Aorta (tissue), 5 donors: ENCODE results near the gene NUP210. TPM values are rescaled to one million over a fixed set of nuclear protein-coding genes. Genes with fewer than 3 reads are reported as not detected.
"Not testable (repeated sequence)": the region's sequence is repeated elsewhere in the genome, so short reads cannot be mapped to it uniquely, and the experiment has no call there.

Experiments used
- ATAC-seq: fragments of 200-7000 bp; cut with Tn5 transposase; one replicate; pipeline ENCODE4 v1.9.1; 2022; ENCODE audit warnings: moderate library complexity; ENCODE audit not compliant: low FRiP score
- DNase-seq, 2 donors: peaks; one replicate each; pipeline ENCODE4 v3.0.0-alpha.2; 2020
- H3K27ac ChIP-seq, 2 donors: one replicate each; pipeline ENCODE4 v1.5.1; 2013; ENCODE audit warnings: low read length in 2 of 2, mild to moderate bottlenecking in 2 of 2, moderate library complexity in 2 of 2, control low read depth in 1 of 2, inconsistent platforms in 1 of 2, low read depth in 1 of 2
- H3K27me3 ChIP-seq, 2 donors: one replicate each; pipeline ENCODE4 v1.6.1; 2013; ENCODE audit warnings: control low read depth in 1 of 2, low read length in 1 of 2, mild to moderate bottlenecking in 1 of 2, moderate library complexity in 1 of 2; ENCODE audit not compliant: insufficient read depth in 2 of 2, control insufficient read depth in 1 of 2
- H3K36me3 ChIP-seq, 2 donors: one replicate each; pipeline ENCODE4 v1.6.1; 2013; ENCODE audit warnings: control low read depth in 1 of 2, low read length in 1 of 2, mild to moderate bottlenecking in 1 of 2; ENCODE audit not compliant: insufficient read depth in 2 of 2, control insufficient read depth in 1 of 2
- H3K4me1 ChIP-seq, 2 donors: one replicate each; pipeline ENCODE4 v1.6.1; 2013; ENCODE audit warnings: low read length in 2 of 2, control low read depth in 1 of 2, mild to moderate bottlenecking in 1 of 2, moderate library complexity in 1 of 2; ENCODE audit not compliant: insufficient read depth in 2 of 2, control insufficient read depth in 1 of 2
- H3K4me3 ChIP-seq, 2 donors: one replicate each; pipeline ENCODE4 v1.5.1; 2013; ENCODE audit warnings: low read length in 2 of 2, control low read depth in 1 of 2, mild to moderate bottlenecking in 1 of 2
- H3K9me3 ChIP-seq: one replicate; pipeline ENCODE4 v1.6.1; 2013; ENCODE audit warnings: mild to moderate bottlenecking, low read length; ENCODE audit not compliant: control insufficient read depth
- WGBS, 2 donors: extraction: QIAGEN DNeasy Blood & Tissue Kit; methylation state at CpG; one replicate each; pipeline ENCODE4 v1.1.7; 2013; 5-methylcytosine and 5-hydroxymethylcytosine counted together
- intact Hi-C, 2 donors: fragments of 100-400 bp; cut with DNase I; formaldehyde crosslinking; loops; one replicate each; pipeline versions ENCODE4 v1.14.2 to v1.15.0; 2022
- polyA plus RNA-seq, 2 donors: library from polyadenylated mRNA; stranded (reverse); fragments of 200-250 nt; gene quantifications; one replicate each; pipeline ENCODE4 v1.2.3, GENCODE V29; 2013
- total RNA-seq, 2 donors: library from RNA; stranded (reverse); fragmentation: NEBNext Ultra II Directional; extraction: Animal tissue kit (Norgen Biotek cat#: 25700); gene quantifications; one replicate each; pipeline ENCODE4 v1.2.1, GENCODE V29; 2021
- donor health status: healthy with polysubstance abuse.
- donor health status: Bipolar disorder and iron deficiency.
- donor health status: DM: no; HTN: no; CAD: no.
- donor health status: DM: no; HTN: no; CAD: no.
- donor health status: DM: yes; HTN: yes; CAD: no.

Gene NUP210
- total and polyA plus RNA-seq, 4 donors: 0.49 to 4.8 (median 1.7) TPM

GRCh38 chr3:13436213-13436612 lies 16.1 kb upstream of the NUP210 start:
- H3K4me1 ChIP-seq, H3K36me3 ChIP-seq, intact Hi-C loops, H3K27ac ChIP-seq, DNase-seq, ATAC-seq, H3K4me3 ChIP-seq, H3K9me3 ChIP-seq, H3K27me3 ChIP-seq: not testable (repeated sequence)
- WGBS, 2 donors: 82 to 87% methylated on average over 4 of the region's 4 CpGs

GRCh38 chr3:13433912-13434311 lies 13.8 kb upstream of the NUP210 start:
- intact Hi-C loops: no loop called here
- Histone ChIP-seq H3K4me1 (no peaks in the 10 kb centered on the region), H3K27ac (no peak overlapping the region), H3K27me3 (no peaks in the 10 kb centered on the region), H3K36me3 (no peaks in the 10 kb centered on the region), H3K4me3 (no peak overlapping the region), H3K9me3 (no peaks in the 10 kb centered on the region)
- DNase-seq: no peak
- WGBS, 2 donors: 81 to 84% methylated on average over 5 of the region's 5 CpGs
- ATAC-seq: no peak

GRCh38 chr3:13432093-13432492 lies 12.0 kb upstream of the NUP210 start:
- DNase-seq (no peak), ATAC-seq (no peak)
- H3K4me3 ChIP-seq: no peak overlapping the region
- H3K4me1 ChIP-seq: no peaks in the 10 kb centered on the region
- 84 to 87% methylated on average over 1 of the region's 1 CpG for WGBS, 2 donors
- no peak overlapping the region for H3K27ac ChIP-seq
- no peaks in the 10 kb centered on the region for H3K27me3 ChIP-seq
- no peaks in the 10 kb centered on the region for H3K9me3 ChIP-seq
- intact Hi-C loops: no loop called here
- H3K36me3 ChIP-seq: no peaks in the 10 kb centered on the region

GRCh38 chr3:13430411-13430875 lies 10.3 kb upstream of the NUP210 start:
- ATAC-seq, H3K4me3 ChIP-seq, H3K4me1 ChIP-seq, intact Hi-C loops, H3K27me3 ChIP-seq, H3K36me3 ChIP-seq, H3K27ac ChIP-seq, H3K9me3 ChIP-seq, DNase-seq: not testable (repeated sequence)
- 72 to 76% methylated on average over 2 of the region's 2 CpGs for WGBS, 2 donors

- Histone ChIP-seq H3K4me1 (no peaks in the 10 kb centered on the region), H3K36me3 (no peaks in the 10 kb centered on the region), H3K27me3 (no peaks in the 10 kb centered on the region), H3K4me3 (no peak overlapping the region), H3K9me3 (no peaks in the 10 kb centered on the region), H3K27ac (no peak overlapping the region)
- intact Hi-C loops: no loop called here
- 86 to 87% methylated on average over 8 of the region's 8 CpGs for WGBS, 2 donors
- ATAC-seq (no peak), DNase-seq (no peak)
These were observed 9.6 kb upstream of the NUP210 start for GRCh38 chr3:13429631-13430291.

- intact Hi-C loops, H3K36me3 ChIP-seq, H3K4me1 ChIP-seq, H3K4me3 ChIP-seq, H3K27me3 ChIP-seq, ATAC-seq, H3K27ac ChIP-seq, H3K9me3 ChIP-seq, DNase-seq: not testable (repeated sequence)
- WGBS, 2 donors: 68 to 91% methylated on average over 4 of the region's 4 CpGs
These were observed 8.6 kb upstream of the NUP210 start for GRCh38 chr3:13428678-13429077.

GRCh38 chr3:13427662-13428603 lies 7.8 kb upstream of the NUP210 start:
- H3K27me3 ChIP-seq: no peaks in the 10 kb centered on the region
- no peak overlapping the region for H3K4me3 ChIP-seq
- H3K36me3 ChIP-seq: no peaks in the 10 kb centered on the region
- no peaks in the 10 kb centered on the region for H3K9me3 ChIP-seq
- ATAC-seq (no peak), DNase-seq (no peak)
- no peaks in the 10 kb centered on the region for H3K4me1 ChIP-seq
- 90 to 93% methylated on average over 12 of the region's 12 CpGs for WGBS, 2 donors
- intact Hi-C loops: no loop called here
- H3K27ac ChIP-seq: no peak overlapping the region

GRCh38 chr3:13426591-13426990 lies 6.5 kb upstream of the NUP210 start:
- DNase-seq: no peak
- Histone ChIP-seq H3K27ac (no peak overlapping the region), H3K27me3 (no peaks in the 10 kb centered on the region), H3K4me1 (no peaks in the 10 kb centered on the region), H3K9me3 (no peaks in the 10 kb centered on the region), H3K4me3 (no peak overlapping the region), H3K36me3 (no peaks in the 10 kb centered on the region)
- ATAC-seq: no peak
- intact Hi-C loops: no loop called here
- WGBS, 2 donors: 99 to 100% methylated on average over 1 of the region's 1 CpG
